ENCODE results near the gene MTG2.

Gene MTG2

GRCh38 chr20:62243106-62243505, 60.3 kb downstream of the MTG2 start:
- TF ChIP-seq CTCF (IDR thresholded peaks at IDR 0.05) = no peak
- DNase-seq (ENCODE audit: low spot score) = no peak
- H3K4me3 ChIP-seq = no peak overlapping the region
- no peak overlapping the region for H3K27ac ChIP-seq

- no peak for TF ChIP-seq CTCF (IDR thresholded peaks at IDR 0.05)
- DNase-seq (ENCODE audit: low spot score) = no peak
- Histone ChIP-seq H3K4me3 (no peak overlapping the region), H3K27ac (no peak overlapping the region)
Measured at GRCh38 chr20:62243906-62244515, 61.2 kb downstream of the MTG2 start.

- DNase-seq (ENCODE audit: low spot score) = no peak
- no peak overlapping the region for H3K27ac ChIP-seq
- no peak overlapping the region for H3K4me3 ChIP-seq
- TF ChIP-seq CTCF (IDR thresholded peaks at IDR 0.05) = no peak
Measured at GRCh38 chr20:62244644-62245108, 61.8 kb downstream of the MTG2 start.

- DNase-seq (ENCODE audit: low spot score) = no peak
- TF ChIP-seq CTCF (IDR thresholded peaks at IDR 0.05) = no peak
- Histone ChIP-seq H3K4me3 (no peak overlapping the region), H3K27ac (no peak overlapping the region)
Measured at GRCh38 chr20:62245911-62246280, 63.1 kb downstream of the MTG2 start.

GRCh38 chr20:62246431-62246830, 63.6 kb downstream of the MTG2 start:
- no peak for DNase-seq (ENCODE audit: low spot score)
- no peak overlapping the region for H3K27ac ChIP-seq
- TF ChIP-seq CTCF (IDR thresholded peaks at IDR 0.05) = no peak
- no peak overlapping the region for H3K4me3 ChIP-seq

GRCh38 chr20:62246872-62247652, 64.2 kb downstream of the MTG2 start:
- DNase-seq (ENCODE audit: low spot score) = no peak
- TF ChIP-seq CTCF (IDR thresholded peaks at IDR 0.05) = no peak
- no peak overlapping the region for H3K27ac ChIP-seq
- no peak overlapping the region for H3K4me3 ChIP-seq
